ENCODE data around the gene LGALS13.

GRCh38 chr19:39588066-39588465, 14.3 kb upstream of the LGALS13 start:
- TF ChIP-seq CTCF (IDR thresholded peaks at IDR 0.05; ENCODE audit: insufficient read depth, low read length, poor library complexity, severe bottlenecking) (no peak), EZH2phosphoT487 (conservative IDR thresholded peaks at IDR 0.05; ENCODE audit: low read length) (no peak)

Data from SU-DHL-6 (cell line).